HCT116 (cell line): ENCODE data around the gene SLC35F1. TPM values are rescaled to one million over a fixed set of nuclear protein-coding genes. Genes with fewer than 3 reads are reported as not detected.

Experiments used
- ATAC-seq: fragments of 200-7000 bp; cut with Tn5 transposase; 2 replicates; pipeline ENCODE4 v1.9.1; 2020; ENCODE audit warnings: mild to moderate bottlenecking, moderate library complexity
- BruUV-seq: library from RNA; stranded (reverse); fragments of 400-500 nt; replicated peaks from 2 replicates; lab custom pipeline; 2021; lab: Mats Ljungman, UMichigan
- CTCF ChIA-PET: fragments of 300-600 bp; sonication (Branson Sonifier 250); formaldehyde crosslinking; loops from one replicate; lab custom pipeline; 2021; ENCODE audit warnings: antibody characterized with exemption; lab: Charles Lee
- POLR2A ChIA-PET: fragments of 300-600, 350-600 bp; sonication (Branson Sonifier 250); formaldehyde crosslinking; loops from one replicate; lab custom pipeline; 2021; ENCODE audit warnings: antibody characterized with exemption; lab: Charles Lee
- RAD21 ChIA-PET, 2 experiments: fragments of 300-600 bp; sonication (Branson Sonifier 250); formaldehyde crosslinking; loops; one replicate each; lab custom pipeline; 2023; ENCODE audit warnings: low total read pairs in 2 of 2; ENCODE audit not compliant: uncharacterized antibody in 2 of 2, unreplicated experiment in 2 of 2, low non-redundant PET in 1 of 2; lab: Charles Lee
- DNase-seq: peaks from one replicate; pipeline ENCODE4 v3.0.0-alpha.2; 2010; ENCODE audit warnings: low read depth, low spot score
- H2AFZ ChIP-seq: fragments of 200-600 bp; shearing (Covaris generic), sonication (generic); 2 replicates; pipeline ENCODE4 v1.6.1; 2017; ENCODE audit warnings: low read depth, mixed run types, mixed read lengths, antibody characterized with exemption, low read length; ENCODE audit not compliant: poor library complexity, severe bottlenecking
- H3K27ac ChIP-seq: 2 replicates; pipeline ENCODE4 v1.5.1; 2012; ENCODE audit warnings: low read depth, low read length
- H3K27me3 ChIP-seq: fragments of 200-600 bp; sonication (generic); 2 replicates; pipeline ENCODE4 v1.6.1; 2016; ENCODE audit warnings: mixed run types, low read length, mixed read lengths; ENCODE audit not compliant: insufficient read depth
- H3K36me3 ChIP-seq, 2 experiments: fragments of 200-500 bp in 1 of 2; fragments of 200-600 bp in 1 of 2; sonication (Bioruptor generic) in 1 of 2; sonication (generic) in 1 of 2; 2 replicates each; pipeline versions ENCODE4 v1.5.1 to v1.6.1; 2014 to 2016; ENCODE audit warnings: low read length in 2 of 2, inconsistent platforms in 1 of 2, mixed read lengths in 1 of 2, mixed run types in 1 of 2; ENCODE audit not compliant: insufficient read depth in 2 of 2, control insufficient read depth in 1 of 2
- H3K4me1 ChIP-seq, 2 experiments: fragments of 200-600 bp in 1 of 2; sonication (generic) in 1 of 2; 2 replicates each; pipeline versions ENCODE4 v1.5.1 to v1.6.1; 2012 to 2017; ENCODE audit warnings: low read length in 2 of 2, inconsistent platforms in 1 of 2, mild to moderate bottlenecking in 1 of 2, mixed read lengths in 1 of 2, mixed run types in 1 of 2, moderate library complexity in 1 of 2; ENCODE audit not compliant: insufficient read depth in 2 of 2, control insufficient read depth in 1 of 2
- H3K4me2 ChIP-seq: fragments of 200-600 bp; sonication (generic); 2 replicates; pipeline ENCODE4 v1.6.1; 2017; ENCODE audit warnings: mixed run types, low read length, mixed read lengths
- H3K4me3 ChIP-seq, 2 experiments: fragments of 200-600 bp in 1 of 2; sonication (generic) in 1 of 2; replicated peaks in 1 of 2; 2 replicates each; pipeline ENCODE4 v1.5.1; 2011 to 2016; ENCODE audit warnings: low read length in 2 of 2, control low read depth in 1 of 2, low read depth in 1 of 2, mild to moderate bottlenecking in 1 of 2, mixed read lengths in 1 of 2, mixed run types in 1 of 2
- H3K79me2 ChIP-seq: fragments of 200-600 bp; sonication (generic); 2 replicates; pipeline ENCODE4 v1.6.1; 2017; ENCODE audit warnings: mild to moderate bottlenecking, mixed run types, low read length, moderate library complexity, mixed read lengths; ENCODE audit not compliant: insufficient read depth
- H3K9ac ChIP-seq: fragments of 200-600 bp; sonication (generic); 2 replicates; pipeline ENCODE4 v1.6.1; 2016; ENCODE audit warnings: low read length, mixed read lengths
- H3K9me2 ChIP-seq: fragments of 200-600 bp; sonication (generic), shearing (Covaris generic); 2 replicates; pipeline ENCODE4 v1.6.1; 2017; ENCODE audit warnings: mixed run types, mild to moderate bottlenecking, moderate library complexity; ENCODE audit not compliant: insufficient read depth
- H3K9me3 ChIP-seq, 2 experiments: fragments of 200-500 bp in 1 of 2; fragments of 200-600 bp in 1 of 2; sonication (Bioruptor generic) in 1 of 2; sonication (generic) in 1 of 2; 2 replicates each; pipeline ENCODE4 v1.6.1; 2014 to 2017; ENCODE audit warnings: low read length in 2 of 2, mixed read lengths in 2 of 2, inconsistent platforms in 1 of 2, low read depth in 1 of 2, mild to moderate bottlenecking in 1 of 2, mixed run types in 1 of 2, moderate library complexity in 1 of 2; ENCODE audit not compliant: control insufficient read depth in 1 of 2, insufficient read depth in 1 of 2
- H4K20me1 ChIP-seq: fragments of 200-600 bp; sonication (generic), shearing (Covaris generic); 2 replicates; pipeline ENCODE4 v1.6.1; 2017; ENCODE audit warnings: mixed run types, mild to moderate bottlenecking, moderate library complexity; ENCODE audit not compliant: insufficient read depth
- intact Hi-C: fragments of 100-400 bp; cut with micrococcal nuclease; formaldehyde crosslinking; loops from 2 replicates; pipeline ENCODE4 v1.10.0; 2022
- total RNA-seq: library from RNA; stranded (reverse); gene quantifications from one replicate; pipeline ENCODE4 v1.2.1, GENCODE V29; 2021; ENCODE audit not compliant: unreplicated experiment
- TF ChIP-seq, protein P1 (sequence below): IDR thresholded peaks from 2 replicates; pipeline ENCODE4 v1.6.1; 2011; ENCODE audit warnings: mild to moderate bottlenecking, low read length, moderate library complexity; ENCODE audit not compliant: insufficient replicate concordance; ENCODE audit errors: extremely low read depth
- TF ChIP-seq, protein P2 (sequence below): IDR thresholded peaks from 2 replicates; pipeline ENCODE4 v1.6.1; 2012; ENCODE audit warnings: low read depth

The SLC35F1 gene
- total RNA-seq, 1 experiment from 2014 or later: 0.07 TPM

DNA sequence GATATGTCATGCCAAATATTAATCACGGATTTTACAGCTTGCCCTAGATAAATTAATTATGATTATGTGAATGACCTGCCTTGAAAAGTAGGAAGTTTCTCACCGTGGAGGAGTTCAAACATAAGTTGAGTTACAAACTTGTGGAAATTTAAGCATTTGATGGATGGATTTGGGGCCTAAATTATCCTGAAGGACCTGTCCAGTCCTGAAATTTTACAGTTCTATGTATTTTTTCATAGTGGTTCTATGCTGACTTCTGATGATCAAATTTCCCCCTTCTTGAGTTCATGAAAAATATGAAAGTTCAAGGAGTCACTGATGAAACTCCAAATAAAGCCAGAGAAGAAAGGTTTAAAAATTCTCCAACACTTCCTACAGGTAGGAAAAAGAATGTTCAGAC is 178.6 kb downstream of the SLC35F1 start:
- H3K27ac ChIP-seq: no peak overlapping the region
- BruUV-seq: no TSS peak
- ChIA-PET RAD21 (no interaction called here), POLR2A (no interaction called here), CTCF (no interaction called here)
- intact Hi-C loops: no loop called here
- DNase-seq (no peak), ATAC-seq (no peak)
- no peaks in the 10 kb centered on the region for H3K27me3 ChIP-seq
- no peaks in the 10 kb centered on the region for H3K4me1 ChIP-seq
- H2AFZ ChIP-seq: no peak overlapping the region
- no peak overlapping the region for H3K4me2 ChIP-seq
- no peaks in the 10 kb centered on the region for H3K79me2 ChIP-seq
- no peaks in the 10 kb centered on the region for H3K36me3 ChIP-seq
- no peaks in the 10 kb centered on the region for H3K9me2 ChIP-seq
- H3K4me3 ChIP-seq: no peak overlapping the region
- H3K9ac ChIP-seq: no peak overlapping the region
- H4K20me1 ChIP-seq: no peaks in the 10 kb centered on the region
- H3K9me3 ChIP-seq: no peaks in the 10 kb centered on the region
- TF ChIP-seq, protein P1, sequence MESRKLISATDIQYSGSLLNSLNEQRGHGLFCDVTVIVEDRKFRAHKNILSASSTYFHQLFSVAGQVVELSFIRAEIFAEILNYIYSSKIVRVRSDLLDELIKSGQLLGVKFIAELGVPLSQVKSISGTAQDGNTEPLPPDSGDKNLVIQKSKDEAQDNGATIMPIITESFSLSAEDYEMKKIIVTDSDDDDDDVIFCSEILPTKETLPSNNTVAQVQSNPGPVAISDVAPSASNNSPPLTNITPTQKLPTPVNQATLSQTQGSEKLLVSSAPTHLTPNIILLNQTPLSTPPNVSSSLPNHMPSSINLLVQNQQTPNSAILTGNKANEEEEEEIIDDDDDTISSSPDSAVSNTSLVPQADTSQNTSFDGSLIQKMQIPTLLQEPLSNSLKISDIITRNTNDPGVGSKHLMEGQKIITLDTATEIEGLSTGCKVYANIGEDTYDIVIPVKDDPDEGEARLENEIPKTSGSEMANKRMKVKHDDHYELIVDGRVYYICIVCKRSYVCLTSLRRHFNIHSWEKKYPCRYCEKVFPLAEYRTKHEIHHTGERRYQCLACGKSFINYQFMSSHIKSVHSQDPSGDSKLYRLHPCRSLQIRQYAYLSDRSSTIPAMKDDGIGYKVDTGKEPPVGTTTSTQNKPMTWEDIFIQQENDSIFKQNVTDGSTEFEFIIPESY: no peak
- TF ChIP-seq, protein P2, sequence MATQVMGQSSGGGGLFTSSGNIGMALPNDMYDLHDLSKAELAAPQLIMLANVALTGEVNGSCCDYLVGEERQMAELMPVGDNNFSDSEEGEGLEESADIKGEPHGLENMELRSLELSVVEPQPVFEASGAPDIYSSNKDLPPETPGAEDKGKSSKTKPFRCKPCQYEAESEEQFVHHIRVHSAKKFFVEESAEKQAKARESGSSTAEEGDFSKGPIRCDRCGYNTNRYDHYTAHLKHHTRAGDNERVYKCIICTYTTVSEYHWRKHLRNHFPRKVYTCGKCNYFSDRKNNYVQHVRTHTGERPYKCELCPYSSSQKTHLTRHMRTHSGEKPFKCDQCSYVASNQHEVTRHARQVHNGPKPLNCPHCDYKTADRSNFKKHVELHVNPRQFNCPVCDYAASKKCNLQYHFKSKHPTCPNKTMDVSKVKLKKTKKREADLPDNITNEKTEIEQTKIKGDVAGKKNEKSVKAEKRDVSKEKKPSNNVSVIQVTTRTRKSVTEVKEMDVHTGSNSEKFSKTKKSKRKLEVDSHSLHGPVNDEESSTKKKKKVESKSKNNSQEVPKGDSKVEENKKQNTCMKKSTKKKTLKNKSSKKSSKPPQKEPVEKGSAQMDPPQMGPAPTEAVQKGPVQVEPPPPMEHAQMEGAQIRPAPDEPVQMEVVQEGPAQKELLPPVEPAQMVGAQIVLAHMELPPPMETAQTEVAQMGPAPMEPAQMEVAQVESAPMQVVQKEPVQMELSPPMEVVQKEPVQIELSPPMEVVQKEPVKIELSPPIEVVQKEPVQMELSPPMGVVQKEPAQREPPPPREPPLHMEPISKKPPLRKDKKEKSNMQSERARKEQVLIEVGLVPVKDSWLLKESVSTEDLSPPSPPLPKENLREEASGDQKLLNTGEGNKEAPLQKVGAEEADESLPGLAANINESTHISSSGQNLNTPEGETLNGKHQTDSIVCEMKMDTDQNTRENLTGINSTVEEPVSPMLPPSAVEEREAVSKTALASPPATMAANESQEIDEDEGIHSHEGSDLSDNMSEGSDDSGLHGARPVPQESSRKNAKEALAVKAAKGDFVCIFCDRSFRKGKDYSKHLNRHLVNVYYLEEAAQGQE: 0 out of 2 replicates have a peak, but pooled peaks have one; percentile 2
